Progenitor cell of endocrine pancreas (in vitro differentiated cells): Measurements from ENCODE around the gene SPAG16. TPM values are rescaled to one million over a fixed set of nuclear protein-coding genes. Genes with fewer than 3 reads are reported as not detected.

Source experiments
- DNase-seq: peaks from one replicate; pipeline ENCODE4 v3.0.0; 2021; ENCODE audit warnings: low spot score; ENCODE audit not compliant: unreplicated experiment
- H3K27ac Mint-ChIP-seq: 2 replicates; pipeline ENCODE4 v1.8.0; 2021; ENCODE audit warnings: mild to moderate bottlenecking, moderate library complexity, mixed read lengths
- H3K27me3 Mint-ChIP-seq: 2 replicates; pipeline ENCODE4 v1.8.0; 2021; ENCODE audit warnings: mixed read lengths
- H3K36me3 Mint-ChIP-seq: 2 replicates; pipeline ENCODE4 v1.8.0; 2022; ENCODE audit warnings: mixed read lengths; ENCODE audit not compliant: insufficient read depth
- H3K4me1 Mint-ChIP-seq: 2 replicates; pipeline ENCODE4 v1.8.0; 2021; ENCODE audit warnings: low read depth, mixed read lengths
- H3K4me3 Mint-ChIP-seq: 2 replicates; pipeline ENCODE4 v1.8.0; 2021; ENCODE audit warnings: low read depth, mild to moderate bottlenecking, moderate library complexity, mixed read lengths
- H3K9me3 Mint-ChIP-seq: 2 replicates; pipeline ENCODE4 v1.8.0; 2021; ENCODE audit warnings: low read depth, mixed read lengths
- CTCF ChIP-seq: fragments of 200-600 bp; sonication (generic); IDR thresholded peaks from one replicate; pipeline ENCODE4 v1.5.0; 2021; ENCODE audit warnings: antibody characterized with exemption, mild to moderate bottlenecking; ENCODE audit not compliant: unreplicated experiment
- total RNA-seq: library from RNA; stranded (reverse); gene quantifications from 2 replicates; pipeline ENCODE4 v1.2.1, GENCODE V29; 2021

The SPAG16 gene
- total RNA-seq, 1 donor from 2014 or later = 52.8 TPM

DNA sequence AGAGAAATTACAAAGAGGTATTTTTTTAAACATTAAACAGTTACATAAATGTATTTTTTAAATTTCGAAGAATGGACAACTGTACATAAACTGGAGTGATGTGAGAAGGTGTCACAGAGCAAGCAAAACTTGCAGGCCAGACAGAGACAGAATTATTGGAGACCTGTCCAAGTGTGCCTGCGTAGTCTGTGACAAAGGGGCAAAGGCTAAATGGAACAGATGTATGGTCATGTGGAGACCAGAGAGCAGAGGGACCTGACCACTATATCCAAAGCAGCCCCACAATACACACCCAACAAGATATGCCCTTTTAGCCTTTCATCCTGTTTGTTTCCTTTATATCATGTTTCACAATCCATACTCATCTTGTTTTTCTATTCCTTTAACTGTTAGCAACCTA, 901.3 kb downstream of the SPAG16 start:
- peaks cover 1% of the 10 kb centered on the region for H3K4me1 Mint-ChIP-seq
- no peaks in the 10 kb centered on the region for H3K9me3 Mint-ChIP-seq
- no peak for DNase-seq
- H3K4me3 Mint-ChIP-seq = no peak overlapping the region
- H3K27ac Mint-ChIP-seq = no peak overlapping the region
- no peaks in the 10 kb centered on the region for H3K27me3 Mint-ChIP-seq
- no peak for TF ChIP-seq CTCF
- no peaks in the 10 kb centered on the region for H3K36me3 Mint-ChIP-seq

DNA sequence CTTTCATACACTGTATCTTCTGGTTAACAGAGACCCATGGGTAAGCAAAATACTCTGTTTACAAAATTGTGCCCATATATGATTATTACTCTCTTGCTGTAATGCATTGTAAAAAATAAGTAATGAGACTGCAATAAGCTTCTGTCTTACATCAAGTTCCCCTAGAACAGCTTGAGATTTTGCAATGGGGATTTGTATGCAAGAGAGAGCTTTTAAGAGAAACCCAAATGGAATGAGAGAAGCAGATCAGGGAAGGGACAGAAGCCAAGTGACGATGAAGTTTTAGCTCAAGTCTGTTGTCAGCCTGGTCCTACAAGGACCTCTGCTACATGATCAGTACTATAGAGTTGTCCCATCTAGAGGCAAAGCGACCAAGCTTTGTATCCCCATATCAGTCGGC, 908.4 kb downstream of the SPAG16 start:
- no peaks in the 10 kb centered on the region for H3K27me3 Mint-ChIP-seq

DNA sequence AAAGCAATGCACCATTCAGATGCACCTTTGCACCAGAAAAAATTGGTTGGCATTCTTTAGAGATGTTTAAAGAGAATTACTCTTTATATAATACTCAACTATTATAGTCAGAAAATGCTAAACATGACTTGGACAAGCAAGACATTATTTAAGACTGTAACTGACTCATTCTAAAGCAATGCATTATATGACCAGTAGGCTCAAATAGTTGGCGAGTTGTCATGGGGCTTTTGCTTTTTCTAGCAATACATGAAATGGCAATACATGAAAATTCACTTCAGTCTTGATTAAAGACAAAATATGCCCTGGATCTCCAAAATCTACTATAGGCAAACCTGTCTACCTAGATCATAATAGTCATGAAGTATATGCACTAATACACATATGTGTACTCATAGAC, 909.7 kb downstream of the SPAG16 start:
- DNase-seq = no peak
- no peaks in the 10 kb centered on the region for H3K27me3 Mint-ChIP-seq
- peaks cover 3% of the 10 kb centered on the region for H3K9me3 Mint-ChIP-seq
- H3K4me3 Mint-ChIP-seq = no peak overlapping the region
- no peaks in the 10 kb centered on the region for H3K4me1 Mint-ChIP-seq
- no peak overlapping the region for H3K27ac Mint-ChIP-seq
- TF ChIP-seq CTCF = no peak
- H3K36me3 Mint-ChIP-seq = no peaks in the 10 kb centered on the region

More for the DNA sequence above, 908.4 kb downstream of the SPAG16 start:
- no peak for TF ChIP-seq CTCF
- no peaks in the 10 kb centered on the region for H3K9me3 Mint-ChIP-seq
- H3K27ac Mint-ChIP-seq = no peak overlapping the region
- no peak for DNase-seq
- H3K4me1 Mint-ChIP-seq = no peaks in the 10 kb centered on the region
- no peak overlapping the region for H3K4me3 Mint-ChIP-seq
- no peaks in the 10 kb centered on the region for H3K36me3 Mint-ChIP-seq

DNA sequence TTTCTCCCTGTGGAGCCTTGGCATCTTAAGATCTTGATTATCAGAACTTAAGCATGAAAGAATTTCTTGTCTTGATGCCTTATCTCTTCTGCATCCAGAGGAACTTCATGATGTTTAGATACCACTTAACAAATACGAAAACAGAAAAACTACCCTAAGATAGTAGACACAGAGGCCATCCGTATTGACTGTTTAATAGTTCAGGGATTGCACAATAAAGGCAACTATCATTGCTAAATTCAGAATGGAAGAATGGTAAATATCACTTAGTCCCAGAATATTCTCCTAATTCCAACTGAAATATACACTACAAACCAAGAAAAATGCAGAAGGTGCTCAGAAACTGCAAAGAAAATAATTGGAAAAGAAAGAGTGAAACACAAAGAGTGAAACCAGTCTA, 912.0 kb downstream of the SPAG16 start:
- Mint-ChIP-seq H3K4me1 (no peaks in the 10 kb centered on the region), H3K27me3 (no peaks in the 10 kb centered on the region), H3K4me3 (no peak overlapping the region), H3K36me3 (no peaks in the 10 kb centered on the region), H3K9me3 (peaks cover 4% of the 10 kb centered on the region), H3K27ac (no peak overlapping the region)
- DNase-seq = no peak
- no peak for TF ChIP-seq CTCF

DNA sequence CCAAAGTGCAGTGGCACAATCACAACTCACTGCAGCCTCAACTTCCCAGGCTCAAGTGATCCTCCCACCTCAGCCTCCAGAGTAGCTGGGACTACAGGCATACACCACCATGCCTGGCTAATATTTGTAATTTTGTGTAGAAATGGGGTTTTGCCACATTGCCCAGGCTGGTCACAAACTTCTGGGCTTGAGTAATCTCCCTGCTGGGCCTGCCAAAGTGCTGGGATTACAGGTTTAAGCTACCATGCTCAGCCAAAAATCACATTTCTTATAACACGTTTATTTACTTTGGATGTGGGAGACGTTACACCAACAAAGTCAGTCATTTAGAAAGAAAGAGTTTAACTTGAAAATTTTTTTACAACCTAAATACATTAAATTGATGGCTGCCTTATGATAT, 917.6 kb downstream of the SPAG16 start:
- Mint-ChIP-seq H3K9me3 (peaks cover 8% of the 10 kb centered on the region), H3K4me3 (no peak overlapping the region), H3K27me3 (no peaks in the 10 kb centered on the region), H3K4me1 (no peaks in the 10 kb centered on the region), H3K27ac (no peak overlapping the region), H3K36me3 (no peaks in the 10 kb centered on the region)
- no peak for DNase-seq
- no peak for TF ChIP-seq CTCF
